Stimulated activated CD4-positive, alpha-beta T cell treated with anti-CD3 and anti-CD28 coated beads, Interleukin-12 subunit alpha, Interleukin-12 subunit beta, amount 100 ng/mL, for 4 hours (primary cell): Measurements from ENCODE around the gene RNU5D-1.

Experiments used
- DNase-seq: peaks from one replicate; pipeline ENCODE4 v3.0.0-alpha.2; 2020

The RNU5D-1 gene

DNA sequence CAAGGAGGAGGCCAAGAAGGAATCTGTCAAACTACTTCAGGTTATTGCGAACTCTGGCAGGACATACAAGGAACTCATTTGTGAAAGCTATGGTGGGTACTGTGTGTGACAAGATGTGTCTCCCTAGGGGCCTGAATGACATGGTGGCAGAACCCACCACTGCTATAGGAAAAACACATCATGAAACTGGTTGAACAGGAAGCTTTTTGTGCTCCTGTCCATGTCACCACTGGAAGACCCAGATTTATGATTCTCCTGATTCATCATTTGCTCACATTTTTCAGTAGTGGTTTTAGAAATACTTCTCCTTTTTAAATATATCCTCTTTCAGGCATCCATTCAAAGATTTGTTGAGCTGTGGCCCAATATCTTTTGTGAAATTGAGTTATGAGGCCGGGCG, 32.8 kb downstream of the RNU5D-1 start:
- DNase-seq, result no peak

- DNase-seq, result no peak
Measured at GRCh38 chr1:44696789-44697345, 34.1 kb downstream of the RNU5D-1 start.

DNA sequence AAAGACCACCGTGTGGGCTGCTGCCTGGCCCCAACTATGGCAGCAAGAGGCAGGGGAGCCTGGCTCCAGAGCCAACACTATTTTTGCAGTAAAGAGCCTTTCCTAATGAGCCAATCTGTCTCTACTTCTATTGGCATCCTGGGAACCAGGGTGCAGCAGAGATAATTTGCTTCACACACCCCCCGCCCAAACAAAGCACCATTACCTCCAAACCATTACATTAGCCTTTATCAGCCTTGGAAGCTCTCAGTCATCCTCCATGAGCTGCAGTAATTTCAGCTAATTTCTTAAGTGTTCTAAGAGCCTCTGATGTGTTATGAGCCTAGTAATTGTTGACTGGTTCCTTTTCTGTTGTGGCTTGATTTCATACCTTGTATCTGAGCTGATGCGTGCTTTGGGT, 34.9 kb downstream of the RNU5D-1 start:
- DNase-seq, result no peak

GRCh38 chr1:44695671-44696070, 35.3 kb downstream of the RNU5D-1 start:
- DNase-seq, result no peak

GRCh38 chr1:44694863-44695478, 36.0 kb downstream of the RNU5D-1 start:
- DNase-seq, result no peak

GRCh38 chr1:44693900-44694299, 37.1 kb downstream of the RNU5D-1 start:
- no peak for DNase-seq

- DNase-seq, result no peak
Measured at GRCh38 chr1:44693159-44693558, 37.8 kb downstream of the RNU5D-1 start.

- no peak for DNase-seq
Measured at GRCh38 chr1:44689447-44689765, 41.6 kb downstream of the RNU5D-1 start.

DNA sequence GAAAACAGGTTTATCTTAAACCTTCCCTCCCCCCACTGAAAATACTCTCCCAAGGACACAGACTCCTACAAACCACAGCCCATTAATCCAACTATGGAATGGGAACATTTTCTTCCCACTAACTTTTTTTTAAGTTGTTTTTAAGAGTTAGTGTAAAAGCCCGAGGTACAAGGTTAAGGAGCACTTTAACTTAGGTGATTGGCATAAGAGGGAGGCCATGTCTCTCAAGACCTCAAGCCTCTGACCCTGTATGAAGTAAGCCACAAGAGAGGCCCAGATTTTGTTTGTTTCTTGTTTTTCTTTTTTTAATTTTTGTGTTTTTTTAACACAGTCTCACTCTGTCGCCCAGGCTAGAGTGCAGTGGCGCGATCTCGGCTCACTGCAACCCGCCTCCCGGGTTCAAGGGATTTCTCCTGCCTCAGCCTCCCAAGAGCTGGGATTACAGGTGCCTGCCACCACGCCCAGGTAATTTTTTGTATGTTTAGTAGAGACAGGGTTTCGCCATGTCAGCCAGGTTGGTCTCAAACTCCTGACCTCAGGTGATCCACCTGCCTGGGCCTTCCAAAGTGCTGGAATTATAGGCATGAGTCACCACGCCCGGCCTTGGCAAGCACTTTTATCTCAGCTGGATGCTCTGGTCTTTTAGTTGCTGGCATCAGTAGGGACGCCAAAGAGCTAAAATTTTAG, 42.1 kb downstream of the RNU5D-1 start:
- DNase-seq, result no peak

- no peak for DNase-seq
Measured at GRCh38 chr1:44685881-44686280, 45.1 kb downstream of the RNU5D-1 start.

GRCh38 chr1:44685218-44685617, 45.8 kb downstream of the RNU5D-1 start:
- DNase-seq, result no peak

GRCh38 chr1:44684525-44684924, 46.4 kb downstream of the RNU5D-1 start:
- no peak for DNase-seq

GRCh38 chr1:44682883-44683265, 48.1 kb downstream of the RNU5D-1 start:
- DNase-seq, result no peak

- DNase-seq, result no peak
Measured at GRCh38 chr1:44681905-44682882, 48.8 kb downstream of the RNU5D-1 start.
